Brain microvascular endothelial cell (primary cell): ENCODE data around the gene ABHD3.
"Not testable (repeated sequence)": the region's sequence is repeated elsewhere in the genome, so short reads cannot be mapped to it uniquely, and the experiment has no call there.

Experiments
- DNase-seq: peaks from one replicate; pipeline ENCODE4 v3.0.0-alpha.2; 2020
- H3K27ac ChIP-seq: fragments of 250-450 bp; sonication (Bioruptor Pico); 2 replicates; pipeline ENCODE4 v1.5.1; 2020; ENCODE audit warnings: mild to moderate bottlenecking, moderate library complexity
- H3K27me3 ChIP-seq: fragments of 250-450 bp; sonication (Bioruptor Pico); replicated peaks from 2 replicates; pipeline ENCODE4 v1.5.1; 2020; ENCODE audit warnings: mild to moderate bottlenecking
- H3K36me3 ChIP-seq: fragments of 250-450 bp; sonication (Bioruptor Pico); replicated peaks from 2 replicates; pipeline ENCODE4 v1.5.1; 2020; ENCODE audit warnings: mild to moderate bottlenecking
- H3K4me3 ChIP-seq: 2 replicates; pipeline ENCODE4 v1.5.1; 2011; ENCODE audit warnings: low read depth, mild to moderate bottlenecking, control low read depth, low read length, moderate library complexity
- CTCF ChIP-seq: IDR thresholded peaks from 2 replicates; pipeline ENCODE4 v1.5.1; 2011; ENCODE audit warnings: low read depth, mild to moderate bottlenecking, moderate library complexity, low read length, control low read depth, inconsistent platforms; ENCODE audit errors: missing control alignments
- in situ Hi-C: cut with HindIII; loops from 2 replicates; pipeline ENCODE4 v1.10.0; 2017; ENCODE audit warnings: low sequenced_read_pairs, low pct_ligation_motif_present

The ABHD3 gene

GRCh38 chr18:21612125-21613039 is 92.2 kb downstream of the ABHD3 start, which contains the start of gene SNRPD1:
TSS of gene SNRPD1 (plus strand) at chr18:21612314. CDS start at chr18:21612430, 116 bp downstream.
- TF ChIP-seq CTCF: peak; percentile 89
- peak; percentile 77 for DNase-seq
- H3K4me3 ChIP-seq: peak within 1 kb of the TSS; percentile 89

GRCh38 chr18:21611401-21612124 is 93.0 kb downstream of the ABHD3 start:
- Histone ChIP-seq H3K27ac (peak overlapping the region; percentile 65), H3K4me3 (peak overlapping the region; percentile 89)
- H3K27me3 ChIP-seq, H3K36me3 ChIP-seq, DNase-seq, in situ Hi-C loops: not testable (repeated sequence)

More at GRCh38 chr18:21612125-21613039, 92.2 kb downstream of the ABHD3 start, which contains the start of gene SNRPD1:
- Histone ChIP-seq H3K27me3 (no peaks in the 10 kb centered on the region), H3K36me3 (peaks cover 6% of the 10 kb centered on the region), H3K27ac (peak within 1 kb of the TSS; percentile 65)
- in situ Hi-C loops: no loop called here

GRCh38 chr18:21605213-21605612 is 99.4 kb downstream of the ABHD3 start:
- in situ Hi-C loops: no loop called here
- no peak overlapping the region for H3K4me3 ChIP-seq
- no peaks in the 10 kb centered on the region for H3K36me3 ChIP-seq
- no peak for DNase-seq
- no peaks in the 10 kb centered on the region for H3K27me3 ChIP-seq
- H3K27ac ChIP-seq: no peak overlapping the region
- TF ChIP-seq CTCF: no peak

- Histone ChIP-seq H3K27me3 (no peaks in the 10 kb centered on the region), H3K27ac (no peak overlapping the region), H3K36me3 (no peaks in the 10 kb centered on the region), H3K4me3 (no peak overlapping the region)
- TF ChIP-seq CTCF: no peak
- in situ Hi-C loops: no loop called here
- no peak for DNase-seq
Measured at GRCh38 chr18:21604671-21605070, 99.9 kb downstream of the ABHD3 start.

GRCh38 chr18:21602299-21602587 is 102.3 kb downstream of the ABHD3 start:
- no peak overlapping the region for H3K4me3 ChIP-seq
- no peak for TF ChIP-seq CTCF
- no peak overlapping the region for H3K27ac ChIP-seq
- in situ Hi-C loops: no loop called here
- no peaks in the 10 kb centered on the region for H3K36me3 ChIP-seq
- H3K27me3 ChIP-seq: no peaks in the 10 kb centered on the region
- no peak for DNase-seq
